ENCODE measurements around the gene TSNAX. TPM values are rescaled to one million over a fixed set of nuclear protein-coding genes. Genes with fewer than 3 reads are reported as not detected.
A peak's percentile ranks its signal among the peaks of the same experiment; 100 is the strongest.
"Not testable (repeated sequence)": the region's sequence is repeated elsewhere in the genome, so short reads cannot be mapped to it uniquely, and the experiment has no call there.

The TSNAX gene
- total RNA-seq (2014; rRNA removed; shearing (Covaris generic)): 35.2 and 36.5 TPM in 2 replicates

GRCh38 chr1:231528172-231529029 lies at the start of gene TSNAX:
Gene TSNAX, plus strand, starts transcription at chr1:231528669. Its CDS starts 142 bp downstream, at chr1:231528811.
- DNase-seq (ENCODE audit: low read depth): peak; percentile 97

- no peak for DNase-seq (ENCODE audit: low read depth)
Observed at GRCh38 chr1:231478811-231479210, 49.7 kb upstream of the TSNAX start.

GRCh38 chr1:231480008-231480407 lies 48.5 kb upstream of the TSNAX start:
- DNase-seq (ENCODE audit: low read depth): no peak

GRCh38 chr1:231481289-231481688 lies 47.2 kb upstream of the TSNAX start:
- DNase-seq (ENCODE audit: low read depth): no peak

- no peak for DNase-seq (ENCODE audit: low read depth)
Observed at GRCh38 chr1:231485029-231485784, 43.3 kb upstream of the TSNAX start.

GRCh38 chr1:231487019-231487418 lies 41.5 kb upstream of the TSNAX start:
- peak; percentile 58 for DNase-seq (ENCODE audit: low read depth)

GRCh38 chr1:231487910-231488309 lies 40.6 kb upstream of the TSNAX start:
- no peak for DNase-seq (ENCODE audit: low read depth)

- peak; percentile 35 for DNase-seq (ENCODE audit: low read depth)
Observed at GRCh38 chr1:231493421-231494185, 34.9 kb upstream of the TSNAX start.

- DNase-seq (ENCODE audit: low read depth): no peak
Observed at GRCh38 chr1:231494439-231495110, 33.9 kb upstream of the TSNAX start.

GRCh38 chr1:231497629-231498152 lies 30.8 kb upstream of the TSNAX start:
- DNase-seq (ENCODE audit: low read depth): no peak

- DNase-seq (ENCODE audit: low read depth): no peak
Observed at GRCh38 chr1:231499148-231499763, 29.2 kb upstream of the TSNAX start.

GRCh38 chr1:231500666-231501065 lies 27.8 kb upstream of the TSNAX start:
- DNase-seq (ENCODE audit: low read depth): no peak

- DNase-seq (ENCODE audit: low read depth): not testable (repeated sequence)
Observed at GRCh38 chr1:231503168-231503567, 25.3 kb upstream of the TSNAX start.

GRCh38 chr1:231507476-231508355 lies 20.8 kb upstream of the TSNAX start:
- no peak for DNase-seq (ENCODE audit: low read depth)

- no peak for DNase-seq (ENCODE audit: low read depth)
Observed at GRCh38 chr1:231508497-231508896, 20.0 kb upstream of the TSNAX start.

- no peak for DNase-seq (ENCODE audit: low read depth)
Observed at GRCh38 chr1:231508941-231509340, 19.5 kb upstream of the TSNAX start.

GRCh38 chr1:231512147-231512698 lies 16.2 kb upstream of the TSNAX start:
- peak; percentile 62 for DNase-seq (ENCODE audit: low read depth)

- DNase-seq (ENCODE audit: low read depth): no peak
Observed at GRCh38 chr1:231515748-231516147, 12.7 kb upstream of the TSNAX start.

GRCh38 chr1:231517076-231517475 lies 11.4 kb upstream of the TSNAX start:
- DNase-seq (ENCODE audit: low read depth): no peak

Data from Daoy (cell line).